ENCODE results near the gene PTGR2. TPM values are rescaled to one million over a fixed set of nuclear protein-coding genes. Genes with fewer than 3 reads are reported as not detected.
"Not testable (repeated sequence)": the region's sequence is repeated elsewhere in the genome, so short reads cannot be mapped to it uniquely, and the experiment has no call there.

The PTGR2 gene
- total RNA-seq, 1 experiment from 2014 or later, result 4.3 TPM

DNA sequence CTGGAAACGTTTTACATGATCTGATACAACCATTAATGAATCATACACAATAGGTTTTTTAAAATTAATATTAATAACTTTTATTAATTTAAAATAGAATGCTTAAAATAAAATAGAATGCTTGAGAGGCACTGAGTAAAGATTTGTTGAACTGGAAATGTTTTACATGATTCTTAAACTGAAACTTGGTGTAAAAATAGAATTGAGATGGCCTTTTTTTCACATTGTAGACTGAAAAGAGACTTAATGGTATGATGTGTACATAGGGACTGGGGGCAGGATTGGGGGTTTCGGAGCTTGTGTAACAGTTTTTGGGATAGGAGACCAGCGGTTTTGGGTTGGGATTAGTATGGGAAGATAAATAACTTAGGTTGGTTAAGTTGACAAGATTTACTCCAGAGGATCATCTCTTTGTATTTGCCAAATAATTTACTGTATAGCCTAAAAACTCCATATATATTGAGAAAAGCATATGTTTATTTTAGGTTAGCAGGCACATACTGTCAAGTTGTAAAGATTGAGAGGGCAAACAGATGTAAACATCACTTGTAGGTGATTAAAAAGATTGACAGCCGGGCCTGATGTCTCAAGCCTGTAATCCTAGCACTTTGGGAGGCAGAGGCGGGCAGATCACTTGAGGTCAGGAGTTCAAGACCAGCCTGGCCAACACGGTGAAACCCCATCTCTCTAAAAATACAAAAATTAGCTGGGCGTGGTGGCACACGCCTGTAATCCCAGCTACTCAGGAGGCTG, 33.0 kb downstream of the PTGR2 start:
- no peak for DNase-seq (ENCODE audit: low read depth)

DNA sequence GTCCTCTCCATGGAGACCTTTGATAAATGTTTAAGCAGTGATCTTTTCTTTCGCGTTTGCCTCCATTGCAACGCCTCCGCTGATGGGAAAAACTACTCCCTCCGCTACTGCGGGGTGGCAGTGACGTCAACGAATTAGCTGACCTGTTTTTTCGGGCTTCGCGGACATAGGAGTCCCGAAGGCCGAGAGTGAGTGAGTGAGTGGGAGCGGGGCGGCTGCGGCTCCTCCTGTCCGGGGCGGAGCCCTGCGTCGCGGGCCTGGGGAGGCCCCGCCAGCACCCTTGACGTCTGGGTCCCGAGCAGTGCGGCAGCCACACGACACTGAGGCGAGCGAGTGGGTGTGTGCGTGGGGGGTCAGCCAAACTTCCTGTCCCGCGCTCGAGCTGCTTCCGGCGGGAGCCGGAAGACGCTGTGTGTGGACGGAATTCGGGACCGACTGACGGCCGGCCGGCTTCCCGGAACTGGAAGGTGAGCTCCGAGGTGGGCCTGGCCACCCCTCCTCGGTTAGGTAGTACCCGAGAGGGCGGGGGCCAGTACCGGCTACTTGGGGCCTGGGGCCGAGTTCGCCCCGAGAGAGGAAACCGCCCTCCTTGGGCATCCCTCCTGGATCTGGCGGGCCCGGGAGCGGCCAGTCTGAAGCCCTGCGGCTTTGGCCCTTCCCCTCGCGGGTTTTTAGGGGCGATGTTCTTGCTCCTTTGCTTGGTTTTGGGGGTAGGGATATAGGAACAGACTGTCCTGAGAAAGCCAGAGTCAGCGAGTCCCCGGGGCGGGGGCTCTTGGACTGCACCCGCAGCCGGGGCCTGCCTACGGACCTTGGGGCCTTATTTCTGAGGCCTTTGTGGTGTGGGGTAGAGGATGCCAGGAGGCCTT, 35.1 kb downstream of the PTGR2 start, which contains the start of gene ZNF410:
Gene ZNF410 (plus strand): TSS at position 411 of the 869 bp plus-strand sequence. CDS start 5,317 bp downstream, outside the sequence.
- DNase-seq (ENCODE audit: low read depth), result peak; percentile 99

- DNase-seq (ENCODE audit: low read depth), result no peak
These were observed 35.6 kb downstream of the PTGR2 start for GRCh38 chr14:73887318-73887616.

- no peak for DNase-seq (ENCODE audit: low read depth)
These were observed 36.2 kb downstream of the PTGR2 start for GRCh38 chr14:73887694-73888459.

DNA sequence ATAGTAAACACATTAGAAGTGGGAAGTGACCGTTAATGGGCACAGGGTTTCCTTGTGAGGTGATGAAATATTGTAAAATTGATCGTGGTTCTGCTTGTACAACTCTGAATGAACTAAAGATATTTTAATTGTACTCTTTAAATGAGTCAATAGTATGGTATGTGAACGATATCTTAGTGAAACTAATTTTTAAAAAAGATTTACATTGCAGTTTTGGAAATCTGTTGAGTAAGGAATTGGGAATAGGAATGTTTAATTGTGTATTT, 36.8 kb downstream of the PTGR2 start:
- DNase-seq (ENCODE audit: low read depth), result no peak

DNA sequence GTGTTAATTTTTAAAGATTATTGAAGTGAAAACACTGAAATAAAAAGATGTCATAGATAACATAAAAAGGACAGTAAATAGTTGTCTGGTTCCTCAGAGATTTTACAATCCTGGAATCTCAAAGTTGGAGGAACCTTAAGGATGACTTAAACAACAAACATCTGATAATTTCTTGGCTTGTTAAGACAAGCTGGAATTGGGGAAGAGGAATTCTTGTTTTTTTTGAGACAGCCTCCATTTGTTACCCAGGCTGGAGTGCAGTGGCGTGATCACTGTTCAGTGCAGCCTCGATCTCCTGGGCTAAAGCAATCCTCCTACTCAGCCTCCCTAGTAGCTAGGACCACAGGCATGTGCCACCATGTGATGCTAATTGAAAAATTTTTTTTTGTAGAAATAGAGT, 37.3 kb downstream of the PTGR2 start:
- DNase-seq (ENCODE audit: low read depth), result no peak

DNA sequence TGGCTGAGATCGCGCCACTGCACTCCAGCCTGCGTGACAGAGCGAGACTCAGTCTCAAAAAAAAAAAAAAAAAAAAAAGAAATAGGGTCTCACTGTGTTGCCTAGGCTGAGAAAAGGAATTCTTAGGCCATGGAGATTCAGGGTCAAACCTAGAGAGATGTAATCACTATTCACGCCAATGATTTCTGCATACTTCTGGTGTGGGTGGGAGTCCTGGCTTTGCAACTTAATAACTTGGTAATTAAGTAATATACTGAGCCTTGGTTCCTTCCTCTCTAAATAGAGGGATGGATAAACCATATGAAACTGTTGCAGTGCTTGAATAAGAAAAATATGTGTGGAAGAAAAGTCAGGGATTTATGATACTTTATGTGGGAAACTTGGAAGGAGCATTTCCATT, 37.7 kb downstream of the PTGR2 start:
- no peak for DNase-seq (ENCODE audit: low read depth)

DNA sequence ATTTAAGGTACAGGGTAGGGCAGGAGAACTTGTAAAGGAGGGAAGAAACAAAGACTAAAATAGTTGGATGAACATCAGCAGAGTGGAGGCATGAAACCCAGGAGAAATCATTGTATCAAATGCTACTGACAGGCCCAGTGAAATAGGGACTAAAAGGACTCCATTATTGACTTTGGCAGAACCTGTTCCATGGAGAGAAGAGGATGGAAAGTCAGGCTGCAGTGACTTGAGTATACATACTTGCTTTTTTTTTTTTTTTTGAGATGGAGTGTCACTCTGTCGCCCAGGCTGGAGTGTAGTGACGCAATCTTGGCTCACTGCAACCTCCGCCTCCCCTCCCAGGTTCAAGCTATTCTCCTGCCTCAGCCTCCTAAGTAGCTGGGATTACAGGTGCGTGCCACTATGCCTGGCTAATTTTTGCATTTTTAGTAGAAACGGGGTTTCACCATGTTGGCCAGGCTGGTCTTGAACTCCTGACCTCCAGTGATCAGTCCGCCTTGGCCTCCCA, 42.6 kb downstream of the PTGR2 start:
- DNase-seq (ENCODE audit: low read depth), result not testable (repeated sequence)

GRCh38 chr14:73895939-73896338, 44.3 kb downstream of the PTGR2 start:
- DNase-seq (ENCODE audit: low read depth), result no peak

- DNase-seq (ENCODE audit: low read depth), result peak; percentile 17
These were observed 44.9 kb downstream of the PTGR2 start for GRCh38 chr14:73896521-73896920.

GRCh38 chr14:73903028-73903427, 51.4 kb downstream of the PTGR2 start:
- no peak for DNase-seq (ENCODE audit: low read depth)

DNA sequence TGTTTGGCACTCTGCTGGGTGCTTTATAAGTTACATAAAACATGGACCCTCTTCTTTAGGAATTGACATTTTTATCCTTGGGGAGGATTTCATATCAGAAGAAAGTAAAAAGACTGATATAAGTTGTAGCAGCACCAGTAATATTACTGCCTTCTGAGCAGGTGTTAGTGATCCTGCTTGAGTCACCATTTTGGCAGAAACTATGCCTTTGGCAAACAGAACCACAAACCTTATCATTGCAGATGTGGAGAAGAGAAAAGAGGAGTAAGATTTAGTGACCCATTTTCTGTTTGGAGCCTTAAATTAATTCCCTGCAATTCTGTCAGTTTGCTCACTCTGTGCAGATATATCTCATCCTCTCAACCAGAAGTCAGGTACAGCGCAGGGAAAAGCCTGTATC, 58.0 kb downstream of the PTGR2 start:
- no peak for DNase-seq (ENCODE audit: low read depth)

DNA sequence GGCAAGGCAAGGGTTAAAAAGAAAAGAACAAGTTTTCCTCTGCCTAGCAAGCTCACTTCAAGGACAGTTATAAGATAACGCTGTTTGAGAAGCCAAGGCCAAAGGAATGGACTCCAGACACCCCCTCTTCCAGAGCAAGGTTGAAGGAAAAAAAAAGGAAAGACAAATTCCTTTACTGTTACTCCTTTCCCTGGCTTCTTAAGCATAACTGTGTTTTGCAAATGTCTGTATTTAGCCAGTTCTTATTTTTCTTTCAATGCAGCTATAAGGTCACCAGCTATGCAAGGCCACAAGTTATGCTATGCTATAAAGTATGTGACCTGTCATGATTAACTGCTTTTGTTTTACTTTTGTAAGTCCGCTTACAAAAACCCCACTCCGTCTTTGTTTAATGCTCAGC, 61.6 kb downstream of the PTGR2 start:
- DNase-seq (ENCODE audit: low read depth), result no peak

DNA sequence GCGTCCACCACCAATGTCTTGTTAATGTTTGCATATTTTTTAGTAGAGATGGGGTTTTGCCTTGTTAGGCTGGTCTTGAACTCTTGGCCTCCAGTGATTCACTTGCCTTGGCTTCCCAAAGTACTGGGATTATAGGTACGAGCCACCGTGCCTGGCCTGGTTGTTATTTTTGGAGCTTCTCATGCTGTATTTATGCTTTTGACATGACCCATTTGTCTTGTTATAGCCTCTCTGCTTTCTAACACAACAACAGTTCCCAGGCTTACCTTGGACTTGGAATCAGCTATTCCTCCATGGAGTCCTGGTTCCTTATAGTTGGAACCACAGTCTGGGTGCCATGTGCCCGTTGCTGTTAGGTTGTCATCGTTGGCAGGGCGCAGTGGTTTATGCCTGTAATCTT, 64.7 kb downstream of the PTGR2 start:
- DNase-seq (ENCODE audit: low read depth), result no peak

GRCh38 chr14:73919457-73919856, 67.8 kb downstream of the PTGR2 start:
- DNase-seq (ENCODE audit: low read depth), result not testable (repeated sequence)

DNA sequence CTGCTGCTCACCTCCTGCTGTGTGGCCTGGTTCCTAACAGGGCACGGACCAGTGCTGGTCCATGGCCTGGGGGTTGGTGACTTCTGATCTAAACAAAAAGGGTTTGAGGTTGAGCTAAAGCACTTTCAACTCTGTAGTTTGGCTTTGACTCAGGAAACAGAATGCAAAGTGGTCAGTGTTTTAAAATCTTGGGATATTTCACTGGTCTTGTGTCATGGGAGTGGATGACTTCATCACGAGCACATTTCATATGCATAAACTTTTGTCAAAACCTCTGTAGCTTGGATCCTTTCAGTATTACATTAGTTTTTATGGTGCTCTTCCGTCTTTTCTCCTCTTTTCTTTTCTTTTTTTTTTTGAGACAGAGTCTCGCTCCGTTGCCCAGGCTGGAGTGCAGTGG, 72.7 kb downstream of the PTGR2 start:
- no peak for DNase-seq (ENCODE audit: low read depth)

Small RNA genes within 50 kb of the gene (small RNA-seq; reads per million reads assigned to genes)
- gene AC005520.4 (not detected), gene RF00019 (not detected)

Other genes with a start within 250 kb of the PTGR2 start
- not detected in 2 replicates for gene ACOT6, start 239.3 kb upstream of the PTGR2 start, total RNA-seq (2014; rRNA removed; shearing (Covaris generic))
- gene DNAL1, start 206.8 kb upstream of the PTGR2 start, total RNA-seq (2014; rRNA removed; shearing (Covaris generic)), result 4.6 and 4.8 TPM in 2 replicates
- gene PNMA1, start 137.4 kb upstream of the PTGR2 start, total RNA-seq (2014; rRNA removed; shearing (Covaris generic)), result 10.2 and 12.1 TPM in 2 replicates
- gene ZNF410, start 35.0 kb downstream of the PTGR2 start, total RNA-seq (2014; rRNA removed; shearing (Covaris generic)), result 61.2 and 64.5 TPM in 2 replicates
- gene FAM161B, start 98.3 kb downstream of the PTGR2 start, total RNA-seq (2014; rRNA removed; shearing (Covaris generic)), result 1.8 and 2.0 TPM in 2 replicates
- gene COQ6, start 98.5 kb downstream of the PTGR2 start, total RNA-seq (2014; rRNA removed; shearing (Covaris generic)), result 17.4 and 29.0 TPM in 2 replicates
- gene ENTPD5, start 167.5 kb downstream of the PTGR2 start, total RNA-seq (2014; rRNA removed; shearing (Covaris generic)), result 4.2 and 7.2 TPM in 2 replicates
- 0.16 and 0.73 TPM in 2 replicates for gene BBOF1, start 167.5 kb downstream of the PTGR2 start, total RNA-seq (2014; rRNA removed; shearing (Covaris generic))
- 1.4 TPM in 2 replicates for gene ALDH6A1, start 232.6 kb downstream of the PTGR2 start, total RNA-seq (2014; rRNA removed; shearing (Covaris generic))
- 6.6 and 8.7 TPM in 2 replicates for gene LIN52, start 233.1 kb downstream of the PTGR2 start, total RNA-seq (2014; rRNA removed; shearing (Covaris generic))